Activated T-cell treated with anti-CD3 and anti-CD28 coated beads, Interleukin-2, amount 50 U/mL, for 1 hour (primary cell): ENCODE data around the gene MEGF9.
"Not testable (repeated sequence)": the region's sequence is repeated elsewhere in the genome, so short reads cannot be mapped to it uniquely, and the experiment has no call there.

Experiments used
- DNase-seq: peaks from one replicate; pipeline ENCODE4 v3.0.0-alpha.2; 2020

MEGF9 gene

GRCh38 chr9:120654272-120654671 lies 60.0 kb downstream of the MEGF9 start:
- no peak for DNase-seq

- DNase-seq, result no peak
Observed at GRCh38 chr9:120653762-120654161, 60.5 kb downstream of the MEGF9 start.

DNA sequence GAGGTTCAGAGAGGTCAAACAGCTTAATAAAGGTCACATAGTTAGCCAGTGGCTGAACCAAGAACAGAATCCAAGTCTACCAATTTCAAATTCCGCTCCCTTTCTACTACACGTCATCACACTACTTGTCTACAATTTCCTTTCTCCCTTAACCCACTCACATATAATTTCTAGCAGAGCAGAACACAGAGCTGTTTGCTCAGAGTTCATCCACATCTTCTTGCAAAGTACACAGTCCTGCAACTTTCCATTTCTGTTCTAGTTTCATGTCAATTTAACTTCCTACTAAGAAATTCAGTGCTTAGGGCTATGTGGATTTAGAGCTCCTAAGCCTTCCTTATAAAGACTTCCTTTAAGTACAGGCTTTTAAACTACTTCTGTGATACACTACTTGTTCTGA lies 61.3 kb downstream of the MEGF9 start:
- no peak for DNase-seq

DNA sequence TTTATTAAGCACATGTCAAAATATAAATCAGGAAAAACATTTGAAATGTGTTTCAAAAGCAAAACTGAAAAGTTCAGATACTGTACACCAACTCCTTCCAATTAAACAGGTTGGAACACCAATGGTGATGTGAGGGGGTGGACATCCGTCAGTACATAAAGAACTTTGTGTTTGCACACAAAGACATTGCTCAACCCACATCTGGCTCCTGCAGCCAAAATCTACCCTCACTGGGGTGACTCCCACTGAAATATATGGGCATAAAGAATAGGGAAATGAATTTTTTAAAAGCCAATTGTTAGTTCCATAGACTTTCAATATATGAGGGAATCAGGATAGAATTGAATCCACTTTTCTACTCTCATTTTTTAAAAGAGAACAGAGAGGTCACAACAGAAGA lies 63.9 kb downstream of the MEGF9 start:
- no peak for DNase-seq

DNA sequence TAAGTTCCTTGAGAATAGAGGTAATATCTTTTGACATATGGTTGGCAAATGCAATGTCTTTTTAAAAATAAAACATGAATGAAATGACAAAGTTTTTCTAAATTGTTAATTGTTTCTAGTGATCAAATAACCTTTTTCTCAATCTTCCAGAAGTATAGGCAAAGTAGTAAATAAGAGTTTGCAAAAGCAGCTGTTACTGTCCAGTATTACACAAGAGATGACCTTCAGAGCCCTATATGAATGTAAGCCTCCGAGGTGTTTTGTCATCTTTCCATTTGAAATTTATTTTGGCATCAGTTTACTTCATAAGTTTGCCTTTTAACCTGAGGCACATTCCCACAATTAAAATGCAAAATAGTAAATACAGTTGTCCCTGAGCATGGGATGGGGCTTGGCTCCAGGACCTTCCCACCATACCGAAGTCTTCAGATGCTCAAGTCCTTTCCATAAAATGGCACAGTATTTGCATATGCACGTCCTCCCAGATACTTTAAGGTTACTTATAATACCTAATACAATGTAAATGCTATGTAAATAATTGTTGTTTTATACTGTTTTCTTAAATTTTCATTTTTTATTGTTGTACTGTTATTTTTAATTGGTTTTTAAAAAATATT lies 65.6 kb downstream of the MEGF9 start:
- DNase-seq, result no peak

DNA sequence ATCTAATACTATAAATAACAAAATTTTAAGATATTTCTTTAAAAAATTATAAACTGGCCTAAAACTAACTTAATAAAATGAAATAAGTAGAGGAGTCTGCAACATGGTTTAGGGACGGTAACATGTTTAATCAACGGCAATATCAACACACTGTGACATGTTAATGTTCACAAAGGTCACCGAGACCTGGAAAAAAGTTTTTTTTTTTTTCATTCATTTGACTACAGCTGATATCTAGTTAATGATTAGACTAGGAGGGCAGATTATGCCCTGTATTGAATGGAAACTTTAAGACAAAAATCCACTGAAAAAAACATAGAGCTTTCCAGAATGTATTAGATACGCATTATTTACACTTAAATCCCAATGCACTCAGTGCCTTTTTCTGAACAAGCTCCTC lies 67.3 kb downstream of the MEGF9 start:
- DNase-seq, result no peak

DNA sequence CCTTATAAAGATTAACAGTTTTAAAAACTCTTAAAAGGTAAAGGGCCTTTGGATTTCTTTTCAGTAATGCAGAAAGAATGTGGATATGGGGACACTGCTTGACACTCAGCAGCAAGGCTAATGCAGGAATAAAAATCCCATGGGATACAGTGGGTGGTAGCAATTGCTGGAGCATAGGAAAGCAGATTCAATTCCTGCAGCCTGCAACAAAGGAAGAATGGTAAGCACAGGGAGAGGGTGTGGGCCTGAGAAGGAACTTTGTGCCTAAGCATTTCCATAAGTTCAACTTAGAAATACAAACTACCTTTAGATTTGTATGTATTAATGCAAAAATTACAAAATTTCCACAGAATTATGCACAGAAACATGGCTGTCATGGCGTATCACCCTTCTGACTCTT lies 68.5 kb downstream of the MEGF9 start:
- DNase-seq, result no peak

DNA sequence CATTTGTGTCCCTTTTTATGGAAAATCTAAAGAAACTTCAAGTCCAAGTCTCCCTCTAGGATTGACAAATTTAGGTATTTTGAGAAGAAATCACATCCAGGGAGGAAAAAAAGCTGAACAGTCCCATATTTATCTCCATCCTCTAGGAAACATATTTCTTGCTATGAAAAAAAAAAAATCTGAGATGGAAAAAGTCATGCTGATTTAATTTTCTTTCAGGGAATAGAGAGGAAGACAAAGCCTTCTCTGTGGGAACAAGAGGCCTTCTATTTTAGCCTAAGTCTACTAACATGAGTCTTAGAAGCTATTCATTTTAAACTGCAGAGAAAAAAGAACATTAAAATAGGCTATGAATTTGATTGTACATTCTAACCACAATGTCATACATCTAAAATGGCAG lies 71.2 kb downstream of the MEGF9 start:
- no peak for DNase-seq

GRCh38 chr9:120642129-120642770 lies 72.0 kb downstream of the MEGF9 start:
- DNase-seq, result no peak

- not testable (repeated sequence) for DNase-seq
Observed at GRCh38 chr9:120640874-120641273, 73.4 kb downstream of the MEGF9 start.

GRCh38 chr9:120640380-120640779 lies 73.9 kb downstream of the MEGF9 start:
- DNase-seq, result no peak

- DNase-seq, result no peak
Observed at GRCh38 chr9:120637919-120638318, 76.4 kb downstream of the MEGF9 start.

- no peak for DNase-seq
Observed at GRCh38 chr9:120636194-120636957, 77.9 kb downstream of the MEGF9 start.

DNA sequence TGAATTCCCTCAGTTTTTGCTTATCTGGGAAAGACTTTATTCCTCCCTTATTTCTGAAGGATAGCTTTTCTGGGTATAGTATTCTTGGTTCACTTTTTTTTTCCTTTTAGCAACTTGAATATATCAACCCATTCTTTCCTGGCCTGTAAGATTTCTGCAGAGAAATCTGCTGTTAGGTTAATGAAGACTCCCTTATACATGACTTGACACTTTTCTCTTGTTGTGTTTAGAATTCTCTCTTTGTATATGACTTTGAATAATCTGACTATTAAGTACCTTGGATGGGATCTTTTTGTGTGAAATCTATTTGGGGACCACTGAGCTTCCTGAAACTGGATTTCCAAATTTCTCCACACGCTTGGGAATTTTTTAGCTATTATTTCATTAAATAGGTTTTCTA lies 79.3 kb downstream of the MEGF9 start:
- no peak for DNase-seq

- DNase-seq, result no peak
Observed at GRCh38 chr9:120630333-120630732, 83.9 kb downstream of the MEGF9 start.

- not testable (repeated sequence) for DNase-seq
Observed at GRCh38 chr9:120628925-120629497, 85.3 kb downstream of the MEGF9 start.

DNA sequence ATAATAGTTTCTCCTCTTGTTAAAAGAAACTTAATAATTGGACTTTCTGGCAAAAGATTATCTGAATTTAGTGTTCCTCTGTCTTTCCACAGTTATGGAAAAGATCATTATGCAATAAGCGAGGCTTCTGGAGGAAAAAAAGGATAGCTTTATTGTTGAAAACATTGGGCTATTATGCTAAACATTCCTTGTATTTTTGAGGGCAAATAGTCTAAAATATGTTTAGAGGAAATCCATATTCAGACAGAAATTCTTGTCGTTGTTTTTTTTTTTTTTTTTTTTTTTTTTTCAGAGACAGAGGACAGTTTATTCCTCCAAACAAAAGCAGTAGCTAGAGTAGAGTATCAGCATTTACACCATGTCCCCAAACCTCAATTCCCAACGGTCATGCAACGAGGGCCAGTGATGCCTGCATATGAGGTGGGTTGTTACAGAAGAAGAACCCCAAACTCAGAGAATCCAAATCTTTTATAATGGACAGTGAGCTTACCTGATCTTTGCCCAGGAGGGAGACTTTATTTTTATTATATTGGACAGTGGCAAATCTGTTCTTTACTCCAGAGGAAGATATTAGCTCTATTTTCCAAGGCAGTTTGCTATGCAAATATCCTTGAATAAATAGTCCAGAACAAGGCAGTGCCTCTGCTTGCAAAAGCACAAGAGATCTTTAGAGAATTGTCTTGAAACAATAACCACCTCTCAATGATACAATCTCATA lies 85.9 kb downstream of the MEGF9 start:
- no peak for DNase-seq

- no peak for DNase-seq
Observed at GRCh38 chr9:120627073-120627472, 87.2 kb downstream of the MEGF9 start.

GRCh38 chr9:120626512-120626911 lies 87.8 kb downstream of the MEGF9 start:
- no peak for DNase-seq

DNA sequence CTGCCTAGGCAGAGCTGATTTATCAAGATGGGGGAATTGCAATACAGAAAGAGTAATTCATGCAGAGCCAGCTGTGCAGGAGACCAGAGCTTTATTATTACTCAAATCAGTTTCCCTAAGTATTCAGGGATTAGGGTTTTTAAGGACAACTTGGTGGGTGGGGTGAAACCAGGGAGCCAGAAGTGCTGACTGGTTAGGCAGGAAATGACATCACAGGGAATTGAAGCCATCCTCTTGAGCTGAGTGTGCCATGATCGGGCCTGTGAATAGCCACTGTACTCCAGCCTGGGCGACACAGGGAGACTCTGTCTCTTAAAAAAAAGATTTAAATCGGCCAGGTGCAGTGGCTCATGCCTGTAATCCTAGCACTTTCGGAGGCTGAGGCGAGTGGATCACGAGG lies 89.0 kb downstream of the MEGF9 start:
- DNase-seq, result no peak

- DNase-seq, result no peak
Observed at GRCh38 chr9:120622790-120623189, 91.5 kb downstream of the MEGF9 start.

DNA sequence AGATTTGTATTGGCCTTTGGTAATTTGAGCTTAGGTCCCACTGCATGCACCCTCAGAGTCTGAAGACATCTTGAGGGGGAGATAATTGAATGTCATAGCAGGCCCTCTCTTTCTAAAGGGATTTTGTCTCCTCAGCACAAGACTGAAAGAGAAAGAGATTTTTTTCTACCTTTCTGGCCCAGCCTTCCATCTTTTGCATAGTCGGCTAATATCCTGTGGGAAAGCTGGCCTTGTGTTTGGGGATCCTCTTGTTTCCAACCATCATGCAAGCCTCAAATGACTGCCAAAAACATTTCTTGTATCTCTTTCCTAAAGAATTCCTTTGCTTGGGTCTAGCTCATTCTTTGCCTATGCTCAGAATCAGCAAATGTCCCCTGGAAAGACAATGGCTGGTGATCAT lies 92.3 kb downstream of the MEGF9 start:
- DNase-seq, result no peak
